HCT116 (cell line): Measurements from ENCODE around the gene SNRPA. TPM values are rescaled to one million over a fixed set of nuclear protein-coding genes. Genes with fewer than 3 reads are reported as not detected.

Experiments used
- ATAC-seq: fragments of 200-7000 bp; cut with Tn5 transposase; 2 replicates; pipeline ENCODE4 v1.9.1; 2020; ENCODE audit warnings: mild to moderate bottlenecking, moderate library complexity
- BruUV-seq: library from RNA; stranded (reverse); fragments of 400-500 nt; replicated peaks from 2 replicates; lab custom pipeline; 2021; lab: Mats Ljungman, UMichigan
- CTCF ChIA-PET: fragments of 300-600 bp; sonication (Branson Sonifier 250); formaldehyde crosslinking; loops from one replicate; lab custom pipeline; 2021; ENCODE audit warnings: antibody characterized with exemption; lab: Charles Lee
- POLR2A ChIA-PET: fragments of 300-600, 350-600 bp; sonication (Branson Sonifier 250); formaldehyde crosslinking; loops from one replicate; lab custom pipeline; 2021; ENCODE audit warnings: antibody characterized with exemption; lab: Charles Lee
- RAD21 ChIA-PET, 2 experiments: fragments of 300-600 bp; sonication (Branson Sonifier 250); formaldehyde crosslinking; loops; one replicate each; lab custom pipeline; 2023; ENCODE audit warnings: low total read pairs in 2 of 2; ENCODE audit not compliant: uncharacterized antibody in 2 of 2, unreplicated experiment in 2 of 2, low non-redundant PET in 1 of 2; lab: Charles Lee
- DNase-seq: peaks from one replicate; pipeline ENCODE4 v3.0.0-alpha.2; 2010; ENCODE audit warnings: low read depth, low spot score
- H2AFZ ChIP-seq: fragments of 200-600 bp; shearing (Covaris generic), sonication (generic); 2 replicates; pipeline ENCODE4 v1.6.1; 2017; ENCODE audit warnings: low read depth, mixed run types, mixed read lengths, antibody characterized with exemption, low read length; ENCODE audit not compliant: poor library complexity, severe bottlenecking
- H3K27ac ChIP-seq: 2 replicates; pipeline ENCODE4 v1.5.1; 2012; ENCODE audit warnings: low read depth, low read length
- H3K27me3 ChIP-seq: fragments of 200-600 bp; sonication (generic); 2 replicates; pipeline ENCODE4 v1.6.1; 2016; ENCODE audit warnings: mixed run types, low read length, mixed read lengths; ENCODE audit not compliant: insufficient read depth
- H3K36me3 ChIP-seq, 2 experiments: fragments of 200-500 bp in 1 of 2; fragments of 200-600 bp in 1 of 2; sonication (Bioruptor generic) in 1 of 2; sonication (generic) in 1 of 2; 2 replicates each; pipeline versions ENCODE4 v1.5.1 to v1.6.1; 2014 to 2016; ENCODE audit warnings: low read length in 2 of 2, inconsistent platforms in 1 of 2, mixed read lengths in 1 of 2, mixed run types in 1 of 2; ENCODE audit not compliant: insufficient read depth in 2 of 2, control insufficient read depth in 1 of 2
- H3K4me1 ChIP-seq, 2 experiments: fragments of 200-600 bp in 1 of 2; sonication (generic) in 1 of 2; 2 replicates each; pipeline versions ENCODE4 v1.5.1 to v1.6.1; 2012 to 2017; ENCODE audit warnings: low read length in 2 of 2, inconsistent platforms in 1 of 2, mild to moderate bottlenecking in 1 of 2, mixed read lengths in 1 of 2, mixed run types in 1 of 2, moderate library complexity in 1 of 2; ENCODE audit not compliant: insufficient read depth in 2 of 2, control insufficient read depth in 1 of 2
- H3K4me2 ChIP-seq: fragments of 200-600 bp; sonication (generic); 2 replicates; pipeline ENCODE4 v1.6.1; 2017; ENCODE audit warnings: mixed run types, low read length, mixed read lengths
- H3K4me3 ChIP-seq, 2 experiments: fragments of 200-600 bp in 1 of 2; sonication (generic) in 1 of 2; replicated peaks in 1 of 2; 2 replicates each; pipeline ENCODE4 v1.5.1; 2011 to 2016; ENCODE audit warnings: low read length in 2 of 2, control low read depth in 1 of 2, low read depth in 1 of 2, mild to moderate bottlenecking in 1 of 2, mixed read lengths in 1 of 2, mixed run types in 1 of 2
- H3K79me2 ChIP-seq: fragments of 200-600 bp; sonication (generic); 2 replicates; pipeline ENCODE4 v1.6.1; 2017; ENCODE audit warnings: mild to moderate bottlenecking, mixed run types, low read length, moderate library complexity, mixed read lengths; ENCODE audit not compliant: insufficient read depth
- H3K9ac ChIP-seq: fragments of 200-600 bp; sonication (generic); 2 replicates; pipeline ENCODE4 v1.6.1; 2016; ENCODE audit warnings: low read length, mixed read lengths
- H3K9me2 ChIP-seq: fragments of 200-600 bp; sonication (generic), shearing (Covaris generic); 2 replicates; pipeline ENCODE4 v1.6.1; 2017; ENCODE audit warnings: mixed run types, mild to moderate bottlenecking, moderate library complexity; ENCODE audit not compliant: insufficient read depth
- H3K9me3 ChIP-seq, 2 experiments: fragments of 200-500 bp in 1 of 2; fragments of 200-600 bp in 1 of 2; sonication (Bioruptor generic) in 1 of 2; sonication (generic) in 1 of 2; 2 replicates each; pipeline ENCODE4 v1.6.1; 2014 to 2017; ENCODE audit warnings: low read length in 2 of 2, mixed read lengths in 2 of 2, inconsistent platforms in 1 of 2, low read depth in 1 of 2, mild to moderate bottlenecking in 1 of 2, mixed run types in 1 of 2, moderate library complexity in 1 of 2; ENCODE audit not compliant: control insufficient read depth in 1 of 2, insufficient read depth in 1 of 2
- H4K20me1 ChIP-seq: fragments of 200-600 bp; sonication (generic), shearing (Covaris generic); 2 replicates; pipeline ENCODE4 v1.6.1; 2017; ENCODE audit warnings: mixed run types, mild to moderate bottlenecking, moderate library complexity; ENCODE audit not compliant: insufficient read depth
- ATF3 ChIP-seq: IDR thresholded peaks from 2 replicates; pipeline ENCODE4 v1.6.1; 2012
- CEBPB ChIP-seq: IDR thresholded peaks from 2 replicates; pipeline ENCODE4 v1.6.1; 2012; ENCODE audit warnings: low read depth
- CTCF ChIP-seq, 3 experiments: fragments of 200-600 bp in 1 of 3; sonication (generic) in 1 of 3; IDR thresholded peaks in 2 of 3; conservative IDR thresholded peaks in 1 of 3; 2 replicates each; pipeline ENCODE4 v1.5.1; 2012 to 2017; ENCODE audit warnings: low read depth in 2 of 3, low read length in 2 of 3, antibody characterized with exemption in 1 of 3, borderline replicate concordance in 1 of 3, control low read depth in 1 of 3, mild to moderate bottlenecking in 1 of 3, mixed read lengths in 1 of 3, mixed run types in 1 of 3, moderate library complexity in 1 of 3; ENCODE audit not compliant: insufficient read depth in 1 of 3
- ELF1 ChIP-seq: IDR thresholded peaks from 2 replicates; pipeline ENCODE4 v1.6.1; 2012; ENCODE audit warnings: low read depth, borderline replicate concordance
- EZH2 ChIP-seq: fragments of 200-600 bp; sonication (generic); IDR thresholded peaks from 2 replicates; pipeline ENCODE4 v1.6.1; 2017; ENCODE audit warnings: antibody characterized with exemption, mixed run types
- EZH2phosphoT487 ChIP-seq: fragments of 200-600 bp; IDR thresholded peaks from 2 replicates; pipeline ENCODE4 v1.6.1; 2018; ENCODE audit warnings: antibody characterized with exemption, borderline replicate concordance
- FOSL1 ChIP-seq: IDR thresholded peaks from 2 replicates; pipeline ENCODE4 v1.6.1; 2012; ENCODE audit warnings: low read depth
- JUND ChIP-seq: IDR thresholded peaks from 2 replicates; pipeline ENCODE4 v1.6.1; 2012
- MAX ChIP-seq: IDR thresholded peaks from 2 replicates; pipeline ENCODE4 v1.6.1; 2012
- POLR2A ChIP-seq: IDR thresholded peaks from 2 replicates; pipeline ENCODE4 v1.7.0; 2011; ENCODE audit warnings: borderline replicate concordance; ENCODE audit not compliant: insufficient read depth, insufficient read length; ENCODE audit errors: extremely low read depth
- POLR2AphosphoS5 ChIP-seq: IDR thresholded peaks from 2 replicates; pipeline ENCODE4 v1.6.1; 2011; ENCODE audit warnings: mild to moderate bottlenecking, low read depth, low read length, moderate library complexity
- RAD21 ChIP-seq: IDR thresholded peaks from 2 replicates; pipeline ENCODE4 v1.6.1; 2012; ENCODE audit warnings: low read depth, mild to moderate bottlenecking
- SIN3A ChIP-seq: IDR thresholded peaks from 2 replicates; pipeline ENCODE4 v1.6.1; 2012; ENCODE audit warnings: low read depth
- TCF7L2 ChIP-seq: IDR thresholded peaks from 2 replicates; pipeline ENCODE4 v1.7.0; 2011; ENCODE audit warnings: borderline replicate concordance, inconsistent platforms; ENCODE audit not compliant: insufficient read depth, insufficient read length; ENCODE audit errors: extremely low read depth
- ZBTB33 ChIP-seq: IDR thresholded peaks from 2 replicates; pipeline ENCODE4 v1.6.1; 2011; ENCODE audit warnings: mild to moderate bottlenecking, low read length, moderate library complexity; ENCODE audit not compliant: insufficient replicate concordance; ENCODE audit errors: extremely low read depth
- ZFX ChIP-seq: fragments of 450-650 bp; IDR thresholded peaks from 2 replicates; pipeline ENCODE4 v1.6.1; 2017
- intact Hi-C: fragments of 100-400 bp; cut with micrococcal nuclease; formaldehyde crosslinking; loops from 2 replicates; pipeline ENCODE4 v1.10.0; 2022
- total RNA-seq: library from RNA; stranded (reverse); gene quantifications from one replicate; pipeline ENCODE4 v1.2.1, GENCODE V29; 2021; ENCODE audit not compliant: unreplicated experiment
- TF ChIP-seq, protein P1 (sequence below): IDR thresholded peaks from 2 replicates; pipeline ENCODE4 v1.6.1; 2012; ENCODE audit warnings: low read depth

SNRPA gene
- total RNA-seq, 1 experiment from 2014 or later: 170 TPM

DNA sequence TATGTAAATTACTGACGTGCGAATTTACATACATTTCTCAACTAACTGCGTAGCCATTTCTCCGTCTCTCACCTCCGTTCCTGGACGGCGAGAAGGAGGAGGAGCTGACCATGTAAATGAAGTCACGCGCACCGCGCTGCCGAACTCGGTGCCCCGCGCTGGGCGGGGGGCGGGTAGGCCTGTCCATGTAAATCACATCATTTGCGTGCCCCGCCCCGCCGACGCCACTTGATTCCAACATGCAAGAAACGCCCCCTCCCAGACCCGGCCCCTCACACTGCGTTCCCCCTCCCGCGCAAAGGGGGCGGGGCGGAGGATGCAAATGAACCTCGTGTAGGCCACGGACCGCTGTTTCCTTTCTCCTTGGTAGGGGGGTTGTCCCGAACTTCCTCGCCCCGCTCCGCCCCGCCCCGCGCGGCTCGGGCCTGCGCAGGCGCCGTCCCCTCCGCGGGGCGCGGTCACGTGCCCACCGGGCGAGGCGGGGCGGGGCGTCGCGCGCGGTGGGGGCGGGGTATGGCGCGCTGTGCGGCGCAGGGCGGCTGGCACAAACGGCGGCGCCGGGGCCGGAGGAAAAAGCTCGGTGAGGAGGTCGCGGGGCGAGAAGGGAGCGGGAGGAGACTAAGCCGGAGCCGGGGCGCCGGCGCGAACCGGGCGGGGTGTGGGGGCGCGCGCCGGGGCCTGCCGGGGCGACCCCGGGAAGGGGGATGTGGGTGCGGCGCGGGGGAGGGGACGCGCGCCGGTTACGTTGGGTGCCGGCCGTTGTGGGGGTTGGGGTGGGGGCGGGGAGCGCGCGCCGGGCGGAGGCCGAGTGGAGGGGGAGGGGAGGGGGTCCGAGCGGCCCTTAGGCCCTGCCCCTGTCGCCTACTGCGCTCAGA is 47.9 kb downstream of the SNRPA start, which contains the start of gene EGLN2:
TSS of gene EGLN2 (plus strand) at position 509 of the 875 bp plus-strand sequence. CDS start 1,382 bp downstream, outside the sequence.
- intact Hi-C loops: loop anchor here (1.0 to 5.0 kb wide), 3 partner anchors 21 to 82 kb away; partner anchors contain the start of genes ACTMAP, COQ8B, ITPKC and RAB4B
- Histone ChIP-seq H3K9me2 (no peaks in the 10 kb centered on the region), H3K79me2 (peaks cover 46% of the 10 kb centered on the region), H4K20me1 (no peaks in the 10 kb centered on the region), H3K4me3 (peak within 1 kb of the TSS; percentile 88), H3K27me3 (no peaks in the 10 kb centered on the region), H3K9ac (peak within 1 kb of the TSS; percentile 92), H3K4me2 (peak within 1 kb of the TSS; percentile 90), H2AFZ (peak within 1 kb of the TSS; percentile 49), H3K4me1 (peaks cover 14 to 47% of the 10 kb centered on the region in 2 experiments), H3K9me3 (no peaks in the 10 kb centered on the region), H3K36me3 (peaks cover 7 to 23% of the 10 kb centered on the region in 2 experiments; a peak in 3 of 4 replicates), H3K27ac (peak within 1 kb of the TSS; percentile 90)
- ChIA-PET CTCF (interaction anchor here (0.7 to 1.8 kb wide), 9 partner anchors 8 to 345 kb away, joined by 3 to 17 read pairs (median 4); partner anchors contain the start of genes ACTMAP, RAB4B and SNRPA), RAD21 (interaction anchor here in 1 of 2 experiments (0.7 kb wide), 1 partner anchor 20 kb away, joined by 3 read pairs; no protein-coding TSS in a partner anchor), POLR2A (interaction anchor here (0.7 to 2.3 kb wide), 5 partner anchors 8 to 83 kb away, joined by 3 to 19 read pairs (median 5); partner anchors contain the start of genes ACTMAP, MIA and RAB4B)
- BruUV-seq: no TSS peak
- ATAC-seq (peak; percentile 89), DNase-seq (peak; percentile 99)
- TF ChIP-seq RAD21 (no peak), ZBTB33 (no peak), POLR2AphosphoS5 (peak; percentile 65; the same call in 1 of the 2 replicates), EZH2 (no peak), EZH2phosphoT487 (no peak), TCF7L2 (peak; percentile 30), CTCF (IDR thresholded peaks at IDR 0.05 in 2 of 3, conservative IDR thresholded peaks at IDR 0.05 in 1 of 3; ENCODE audit: borderline replicate concordance in 1 of 3, insufficient read depth in 1 of 3, low read depth in 2 of 3, low read length in 2 of 3) (no peak), POLR2A (no peak), SIN3A (peak; percentile 13; the same call in 1 of the 2 replicates), ATF3 (no peak), FOSL1 (no peak), ZFX (no peak), MAX (peak; percentile 83; the same call in 1 of the 2 replicates), ELF1 (no peak), CEBPB (no peak), JUND (no peak)
- TF ChIP-seq, protein P1, sequence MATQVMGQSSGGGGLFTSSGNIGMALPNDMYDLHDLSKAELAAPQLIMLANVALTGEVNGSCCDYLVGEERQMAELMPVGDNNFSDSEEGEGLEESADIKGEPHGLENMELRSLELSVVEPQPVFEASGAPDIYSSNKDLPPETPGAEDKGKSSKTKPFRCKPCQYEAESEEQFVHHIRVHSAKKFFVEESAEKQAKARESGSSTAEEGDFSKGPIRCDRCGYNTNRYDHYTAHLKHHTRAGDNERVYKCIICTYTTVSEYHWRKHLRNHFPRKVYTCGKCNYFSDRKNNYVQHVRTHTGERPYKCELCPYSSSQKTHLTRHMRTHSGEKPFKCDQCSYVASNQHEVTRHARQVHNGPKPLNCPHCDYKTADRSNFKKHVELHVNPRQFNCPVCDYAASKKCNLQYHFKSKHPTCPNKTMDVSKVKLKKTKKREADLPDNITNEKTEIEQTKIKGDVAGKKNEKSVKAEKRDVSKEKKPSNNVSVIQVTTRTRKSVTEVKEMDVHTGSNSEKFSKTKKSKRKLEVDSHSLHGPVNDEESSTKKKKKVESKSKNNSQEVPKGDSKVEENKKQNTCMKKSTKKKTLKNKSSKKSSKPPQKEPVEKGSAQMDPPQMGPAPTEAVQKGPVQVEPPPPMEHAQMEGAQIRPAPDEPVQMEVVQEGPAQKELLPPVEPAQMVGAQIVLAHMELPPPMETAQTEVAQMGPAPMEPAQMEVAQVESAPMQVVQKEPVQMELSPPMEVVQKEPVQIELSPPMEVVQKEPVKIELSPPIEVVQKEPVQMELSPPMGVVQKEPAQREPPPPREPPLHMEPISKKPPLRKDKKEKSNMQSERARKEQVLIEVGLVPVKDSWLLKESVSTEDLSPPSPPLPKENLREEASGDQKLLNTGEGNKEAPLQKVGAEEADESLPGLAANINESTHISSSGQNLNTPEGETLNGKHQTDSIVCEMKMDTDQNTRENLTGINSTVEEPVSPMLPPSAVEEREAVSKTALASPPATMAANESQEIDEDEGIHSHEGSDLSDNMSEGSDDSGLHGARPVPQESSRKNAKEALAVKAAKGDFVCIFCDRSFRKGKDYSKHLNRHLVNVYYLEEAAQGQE: no peak
